ENCODE data around the gene CCDC32.

CCDC32 gene

DNA sequence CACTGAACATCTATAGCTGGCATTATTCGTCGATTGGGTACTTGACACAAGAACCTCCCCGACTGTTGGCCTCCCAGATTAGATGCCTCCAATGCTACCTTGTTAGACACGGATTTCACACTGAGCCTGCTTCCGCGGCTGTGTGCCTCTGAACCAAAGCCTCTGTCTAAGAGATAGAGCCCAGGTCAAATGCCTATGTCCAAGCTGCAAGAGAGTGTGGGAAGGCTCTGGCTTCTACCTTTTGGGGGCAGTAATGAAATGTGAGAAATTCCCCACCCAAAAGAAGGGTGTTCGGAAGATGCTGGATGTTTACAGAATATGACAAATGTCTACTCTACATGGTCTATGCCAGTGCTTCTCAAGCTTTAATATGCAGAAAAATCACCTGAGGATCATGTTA, 2.3 kb upstream of the CCDC32 start:
- no peak for DNase-seq (ENCODE audit: low read depth in 3 of 3)

GRCh38 chr15:40565333-40566238, 744 bp upstream of the CCDC32 start:
- DNase-seq (ENCODE audit: low read depth in 3 of 3), result no peak

- no peak for DNase-seq (ENCODE audit: low read depth in 3 of 3)
Measured at GRCh38 chr15:40563426-40563825, 1.4 kb downstream of the CCDC32 start.

GRCh38 chr15:40562691-40563090, 2.2 kb downstream of the CCDC32 start:
- no peak for DNase-seq (ENCODE audit: low read depth in 3 of 3)

DNA sequence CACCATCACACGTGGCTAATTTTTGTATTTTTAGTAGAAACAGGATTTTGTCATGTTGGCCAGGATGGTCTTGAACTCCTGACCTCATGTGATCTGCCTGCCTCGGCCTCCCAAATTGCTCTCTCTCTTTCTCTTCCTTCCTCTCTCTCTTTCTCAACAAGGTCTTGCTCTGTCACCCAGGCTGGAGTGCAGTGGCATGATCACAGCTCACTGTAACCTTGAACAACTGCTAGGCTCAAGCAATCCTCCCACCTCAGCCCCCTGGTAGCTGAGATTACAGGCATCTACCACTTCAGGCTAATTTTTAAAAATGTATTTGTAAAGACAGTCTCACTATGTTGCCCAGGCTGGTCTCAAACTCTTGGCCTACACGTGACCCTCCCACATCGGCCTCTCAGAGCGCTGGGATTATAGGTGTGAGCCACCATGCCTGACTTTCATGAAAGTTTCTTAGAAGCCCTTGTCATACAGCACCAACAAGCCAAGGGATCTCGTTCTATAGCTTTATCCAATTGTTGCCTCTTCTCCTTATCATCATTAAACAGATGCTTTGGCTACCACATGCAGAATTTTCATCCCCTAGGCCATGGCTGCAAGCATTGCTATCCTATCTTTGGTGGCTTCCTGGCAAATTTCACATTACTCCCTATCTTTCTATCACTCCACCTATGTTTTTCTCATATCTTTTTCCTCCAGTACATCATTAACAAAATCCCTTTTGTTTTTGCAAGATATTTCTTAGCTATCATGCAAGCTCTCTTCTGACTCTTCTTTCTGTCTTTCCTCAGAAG, 5.7 kb downstream of the CCDC32 start:
- DNase-seq (ENCODE audit: low read depth in 3 of 3), result no peak

GRCh38 chr15:40555876-40556275, 9.0 kb downstream of the CCDC32 start:
- no peak for DNase-seq (ENCODE audit: low read depth in 3 of 3)

- no peak for DNase-seq (ENCODE audit: low read depth in 3 of 3)
Measured at GRCh38 chr15:40554161-40554525, 10.7 kb downstream of the CCDC32 start.

GRCh38 chr15:40550341-40551037, 14.4 kb downstream of the CCDC32 start:
- DNase-seq (ENCODE audit: low read depth in 3 of 3), result no peak

- no peak for DNase-seq (ENCODE audit: low read depth in 3 of 3)
Measured at GRCh38 chr15:40549894-40550293, 14.9 kb downstream of the CCDC32 start.

GRCh38 chr15:40548610-40549009, 16.2 kb downstream of the CCDC32 start:
- DNase-seq (ENCODE audit: low read depth in 3 of 3), result no peak

- no peak for DNase-seq (ENCODE audit: low read depth in 3 of 3)
Measured at GRCh38 chr15:40545457-40545856, 19.4 kb downstream of the CCDC32 start.

- DNase-seq (ENCODE audit: low read depth in 3 of 3), result no peak
Measured at GRCh38 chr15:40543631-40544294, 21.1 kb downstream of the CCDC32 start.

- DNase-seq (ENCODE audit: low read depth in 3 of 3), result no peak
Measured at GRCh38 chr15:40543082-40543481, 21.8 kb downstream of the CCDC32 start.

DNA sequence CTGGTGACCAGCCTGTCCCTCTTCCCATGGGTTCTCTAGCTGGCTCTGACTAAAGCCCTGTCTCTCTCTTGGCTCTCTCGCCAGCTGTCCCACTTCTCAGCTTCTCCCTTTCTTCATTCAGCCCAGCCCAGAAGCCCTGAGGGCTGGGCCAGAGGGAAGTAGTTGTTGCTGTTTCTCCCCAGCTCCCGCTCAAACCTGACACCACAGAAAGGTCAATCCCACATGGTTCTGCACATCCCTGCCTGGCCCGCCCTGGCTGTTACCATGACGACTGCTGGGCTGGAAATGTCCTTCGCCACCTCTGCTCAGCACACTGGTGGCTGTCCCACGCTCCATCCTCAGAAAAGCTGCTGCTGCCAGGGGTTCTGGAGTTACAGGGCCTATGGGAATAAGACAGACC, 25.9 kb downstream of the CCDC32 start:
- DNase-seq (ENCODE audit: low read depth in 3 of 3), result no peak

DNA sequence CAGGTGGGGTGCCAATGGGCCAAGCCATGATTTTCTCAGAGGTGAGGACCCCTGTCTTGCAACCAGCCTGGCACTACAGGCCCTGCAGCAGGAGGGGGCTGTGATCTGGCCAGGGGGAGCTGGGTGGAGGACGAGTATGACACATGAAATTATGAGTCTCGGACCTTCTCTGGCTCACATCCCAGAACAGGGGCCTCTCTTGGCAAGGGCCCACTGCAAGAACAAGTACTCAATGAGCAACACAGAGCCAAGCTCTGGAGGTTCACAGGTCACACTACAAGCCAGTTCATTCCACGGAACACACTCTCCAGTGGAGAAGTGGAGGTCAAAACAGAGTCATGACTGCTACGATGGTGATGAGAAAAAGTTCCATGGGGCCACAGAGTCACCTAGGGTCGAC, 28.3 kb downstream of the CCDC32 start:
- DNase-seq (ENCODE audit: low read depth in 3 of 3), result no peak

- DNase-seq (ENCODE audit: low read depth in 3 of 3), result no peak
Measured at GRCh38 chr15:40534371-40534770, 30.5 kb downstream of the CCDC32 start.

GRCh38 chr15:40533763-40534364, 31.0 kb downstream of the CCDC32 start:
- DNase-seq (ENCODE audit: low read depth in 3 of 3), result no peak

DNA sequence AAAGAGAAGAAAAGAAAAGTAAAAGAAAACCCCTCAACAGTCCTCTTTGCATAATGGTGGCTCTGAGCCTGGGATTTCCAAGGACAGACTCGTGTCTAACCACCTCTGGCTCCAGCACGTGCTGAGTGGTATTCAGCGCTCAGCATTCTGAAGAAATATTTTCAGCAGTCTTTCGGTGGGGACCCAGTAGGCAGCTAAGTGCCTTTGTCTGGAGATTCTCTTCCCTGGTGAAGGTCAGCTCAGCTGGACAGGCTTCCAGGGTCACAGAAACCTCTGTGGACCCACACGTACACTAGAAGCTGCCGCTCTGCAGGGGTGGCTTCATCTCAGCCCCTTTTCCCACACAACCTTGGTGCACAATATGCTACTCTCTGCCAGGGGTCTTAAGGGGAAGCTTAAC, 36.0 kb downstream of the CCDC32 start:
- DNase-seq (ENCODE audit: low read depth in 3 of 3), result no peak

DNA sequence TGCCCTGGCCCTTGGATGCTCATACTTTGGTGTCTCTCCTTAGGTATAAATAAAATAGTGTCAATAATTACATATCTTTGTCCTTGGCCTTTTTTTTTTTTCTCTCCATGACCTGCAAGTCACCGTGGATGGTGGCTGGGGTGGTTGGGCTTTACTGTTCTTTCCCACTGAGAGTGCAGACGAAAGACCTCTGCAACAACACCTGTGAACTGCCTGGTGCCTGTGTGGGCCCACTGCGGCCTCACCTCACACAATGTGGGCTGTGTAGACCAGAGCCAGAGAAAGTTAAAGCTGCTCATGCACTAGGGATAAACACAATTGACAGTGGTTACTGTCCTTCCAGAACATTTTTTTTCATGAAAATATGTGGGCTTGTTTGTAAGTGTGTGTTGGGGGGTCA, 39.0 kb downstream of the CCDC32 start:
- DNase-seq (ENCODE audit: low read depth in 3 of 3), result no peak

DNA sequence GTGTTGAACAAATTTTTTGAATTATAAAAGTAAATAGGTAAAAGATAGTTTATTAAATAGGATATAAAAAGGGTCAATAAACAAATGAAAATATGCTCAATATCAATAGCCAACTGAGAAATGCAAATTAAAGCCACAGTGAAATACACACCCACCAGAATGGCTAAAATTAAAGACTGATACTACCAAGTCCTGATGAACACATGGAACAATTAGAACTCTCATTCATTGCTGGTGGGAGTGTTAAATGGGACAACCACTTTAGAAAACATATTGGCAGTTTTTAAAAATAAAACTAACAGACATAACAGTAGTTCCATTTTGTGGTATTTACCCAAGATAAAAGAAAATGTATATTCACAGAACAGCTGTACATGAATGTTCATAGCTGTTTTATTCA, 41.2 kb downstream of the CCDC32 start:
- no peak for DNase-seq (ENCODE audit: low read depth in 3 of 3)

GRCh38 chr15:40516322-40516721, 48.5 kb downstream of the CCDC32 start:
- no peak for DNase-seq (ENCODE audit: low read depth in 3 of 3)
